Caco-2 (cell line): ENCODE measurements around the gene GLP2R. TPM values are rescaled to one million over a fixed set of nuclear protein-coding genes. Genes with fewer than 3 reads are reported as not detected.
A peak's percentile ranks its signal among the peaks of the same experiment; 100 is the strongest.

Experiments
- BruUV-seq: library from RNA; stranded (reverse); fragments of 400-500 nt; replicated peaks from 2 replicates; lab custom pipeline; 2021; lab: Mats Ljungman, UMichigan
- CTCF ChIA-PET: fragments of 300-600 bp; sonication (Branson Sonifier 250); formaldehyde crosslinking; loops from one replicate; lab custom pipeline; 2022; ENCODE audit warnings: antibody characterized with exemption; lab: Charles Lee
- POLR2A ChIA-PET: fragments of 300-600 bp; sonication (Branson Sonifier 250); formaldehyde crosslinking; loops from one replicate; lab custom pipeline; 2022; ENCODE audit warnings: antibody characterized with exemption; lab: Charles Lee
- DNase-seq, 2 experiments: peaks; one replicate each; pipeline versions ENCODE4 v3.0.0 to v3.0.0-alpha.2; 2020 to 2022
- H3K27me3 ChIP-seq: replicated peaks from 2 replicates; pipeline ENCODE4 v1.6.0; 2011; ENCODE audit warnings: low read length; ENCODE audit not compliant: control insufficient read depth, insufficient read depth
- H3K36me3 ChIP-seq: 2 replicates; pipeline ENCODE4 v1.5.1; 2011; ENCODE audit warnings: low read length; ENCODE audit not compliant: control insufficient read depth, insufficient read depth
- H3K4me1 ChIP-seq: fragments of 250-450 bp; sonication (Bioruptor Pico); 2 replicates; pipeline ENCODE4 v1.5.1; 2020; ENCODE audit warnings: mild to moderate bottlenecking
- H3K4me3 ChIP-seq: 2 replicates; pipeline ENCODE4 v1.5.1; 2011; ENCODE audit warnings: low read depth, mild to moderate bottlenecking, control low read depth, low read length
- H3K9me3 ChIP-seq: fragments of 250-450 bp; sonication (Bioruptor Pico); 2 replicates; pipeline ENCODE4 v1.5.1; 2020; ENCODE audit warnings: mild to moderate bottlenecking, moderate library complexity
- H3K27ac Mint-ChIP-seq: one replicate; pipeline ENCODE4 v1.8.0; 2022; ENCODE audit warnings: mixed read lengths; ENCODE audit not compliant: unreplicated experiment
- H3K27me3 Mint-ChIP-seq: one replicate; pipeline ENCODE4 v1.8.0; 2022; ENCODE audit warnings: mixed read lengths; ENCODE audit not compliant: insufficient read depth, unreplicated experiment
- H3K36me3 Mint-ChIP-seq: one replicate; pipeline ENCODE4 v1.8.0; 2022; ENCODE audit warnings: mild to moderate bottlenecking, mixed read lengths; ENCODE audit not compliant: insufficient read depth, unreplicated experiment
- H3K4me1 Mint-ChIP-seq: one replicate; pipeline ENCODE4 v1.8.0; 2022; ENCODE audit warnings: low read depth, mixed read lengths; ENCODE audit not compliant: unreplicated experiment
- H3K4me3 Mint-ChIP-seq: one replicate; pipeline ENCODE4 v1.8.0; 2022; ENCODE audit warnings: mild to moderate bottlenecking, moderate library complexity, mixed read lengths; ENCODE audit not compliant: unreplicated experiment
- H3K9me3 Mint-ChIP-seq: one replicate; pipeline ENCODE4 v1.8.0; 2022; ENCODE audit warnings: mixed read lengths; ENCODE audit not compliant: unreplicated experiment
- intact Hi-C: fragments of 100-400 bp; cut with micrococcal nuclease; formaldehyde crosslinking; loops from one replicate; pipeline ENCODE4 v1.10.0; 2022; ENCODE audit not compliant: unreplicated experiment
- total RNA-seq: library from RNA; stranded (reverse); gene quantifications from 2 replicates; pipeline ENCODE4 v1.2.3, GENCODE V29; 2022
- TF ChIP-seq, protein P1 (sequence below), 2 experiments: fragments of 200-600 bp in 1 of 2; IDR thresholded peaks; 1 replicate in 1 of 2; 2 replicates in 1 of 2; pipeline versions ENCODE4 v1.5.1 to v1.8.0; 2011 to 2022; ENCODE audit warnings: antibody characterized with exemption in 1 of 2, control low read depth in 1 of 2, inconsistent platforms in 1 of 2, low read depth in 1 of 2, low read length in 1 of 2, mild to moderate bottlenecking in 1 of 2, moderate library complexity in 1 of 2; ENCODE audit not compliant: insufficient read depth in 1 of 2, severe bottlenecking in 1 of 2, unreplicated experiment in 1 of 2

The GLP2R gene
- total RNA-seq, 1 experiment from 2014 or later = not detected

DNA sequence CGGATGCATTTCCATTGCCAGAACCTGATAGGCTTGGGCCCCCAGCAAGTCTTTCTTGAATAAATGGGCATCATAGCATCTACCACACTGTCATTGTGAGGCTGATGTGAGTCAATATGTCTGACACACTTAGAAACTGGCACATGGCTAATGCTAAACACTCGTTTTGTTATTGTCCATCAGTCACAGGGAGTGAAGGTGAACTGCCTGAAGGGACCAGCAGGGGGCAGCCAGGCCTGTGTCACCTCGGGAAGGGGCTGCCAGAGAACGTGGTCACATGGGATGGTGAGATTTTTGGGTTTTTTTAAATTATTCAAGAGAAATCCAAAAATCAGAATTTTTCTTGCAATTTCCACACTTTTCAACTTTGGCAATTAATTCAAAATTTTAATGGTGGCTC is 80.2 kb downstream of the GLP2R start:
- Histone ChIP-seq H3K27me3 (no peaks in the 10 kb centered on the region), H3K4me1 (no peaks in the 10 kb centered on the region), H3K36me3 (no peaks in the 10 kb centered on the region), H3K9me3 (no peaks in the 10 kb centered on the region), H3K4me3 (no peak overlapping the region)
- Mint-ChIP-seq H3K9me3 (no peaks in the 10 kb centered on the region), H3K4me1 (no peaks in the 10 kb centered on the region), H3K27ac (no peak overlapping the region), H3K27me3 (peaks cover 3% of the 10 kb centered on the region), H3K36me3 (no peaks in the 10 kb centered on the region), H3K4me3 (no peak overlapping the region)
- BruUV-seq = no TSS peak
- ChIA-PET CTCF (no interaction called here), POLR2A (no interaction called here)
- TF ChIP-seq, protein P1, sequence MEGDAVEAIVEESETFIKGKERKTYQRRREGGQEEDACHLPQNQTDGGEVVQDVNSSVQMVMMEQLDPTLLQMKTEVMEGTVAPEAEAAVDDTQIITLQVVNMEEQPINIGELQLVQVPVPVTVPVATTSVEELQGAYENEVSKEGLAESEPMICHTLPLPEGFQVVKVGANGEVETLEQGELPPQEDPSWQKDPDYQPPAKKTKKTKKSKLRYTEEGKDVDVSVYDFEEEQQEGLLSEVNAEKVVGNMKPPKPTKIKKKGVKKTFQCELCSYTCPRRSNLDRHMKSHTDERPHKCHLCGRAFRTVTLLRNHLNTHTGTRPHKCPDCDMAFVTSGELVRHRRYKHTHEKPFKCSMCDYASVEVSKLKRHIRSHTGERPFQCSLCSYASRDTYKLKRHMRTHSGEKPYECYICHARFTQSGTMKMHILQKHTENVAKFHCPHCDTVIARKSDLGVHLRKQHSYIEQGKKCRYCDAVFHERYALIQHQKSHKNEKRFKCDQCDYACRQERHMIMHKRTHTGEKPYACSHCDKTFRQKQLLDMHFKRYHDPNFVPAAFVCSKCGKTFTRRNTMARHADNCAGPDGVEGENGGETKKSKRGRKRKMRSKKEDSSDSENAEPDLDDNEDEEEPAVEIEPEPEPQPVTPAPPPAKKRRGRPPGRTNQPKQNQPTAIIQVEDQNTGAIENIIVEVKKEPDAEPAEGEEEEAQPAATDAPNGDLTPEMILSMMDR (IDR thresholded peaks at IDR 0.05; ENCODE audit: insufficient read depth in 1 of 2, low read depth in 1 of 2, low read length in 1 of 2, severe bottlenecking in 1 of 2, unreplicated experiment in 1 of 2) = peak in 1 of 2 experiments; percentile 21
- DNase-seq = peak in 1 of 2 experiments; percentile 19
- intact Hi-C loops = no loop called here

DNA sequence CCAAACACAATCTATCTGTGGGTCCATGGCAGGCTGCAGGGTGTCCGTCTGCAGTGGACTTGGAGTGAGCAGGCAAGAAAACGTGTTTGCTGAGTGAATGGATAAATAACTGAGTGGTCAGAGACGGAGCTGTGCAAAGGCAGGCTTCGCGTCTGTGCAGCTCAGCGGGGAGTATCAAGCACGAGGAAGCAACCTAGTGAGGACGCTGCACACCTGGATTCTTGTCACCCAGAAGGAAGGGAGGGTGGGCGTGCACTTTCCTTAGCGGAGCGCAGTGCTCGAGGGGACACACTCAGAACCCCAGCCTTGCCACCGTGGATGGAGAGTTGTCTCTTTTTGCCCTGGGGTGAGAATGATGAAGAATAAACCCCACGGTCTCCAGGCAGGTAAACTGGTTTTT is 80.9 kb downstream of the GLP2R start:
- H3K9me3 Mint-ChIP-seq = no peaks in the 10 kb centered on the region
- H3K4me3 Mint-ChIP-seq = no peak overlapping the region
- Histone ChIP-seq H3K9me3 (no peaks in the 10 kb centered on the region), H3K36me3 (no peaks in the 10 kb centered on the region), H3K27me3 (no peaks in the 10 kb centered on the region), H3K4me3 (no peak overlapping the region), H3K4me1 (no peaks in the 10 kb centered on the region)
- no peaks in the 10 kb centered on the region for H3K4me1 Mint-ChIP-seq
- BruUV-seq = no TSS peak
- H3K27me3 Mint-ChIP-seq = peaks cover 3% of the 10 kb centered on the region
- H3K36me3 Mint-ChIP-seq = no peaks in the 10 kb centered on the region
- ChIA-PET CTCF (no interaction called here), POLR2A (no interaction called here)
- no peak overlapping the region for H3K27ac Mint-ChIP-seq
- DNase-seq = no peak
- intact Hi-C loops = no loop called here
- TF ChIP-seq, protein P1 (IDR thresholded peaks at IDR 0.05; ENCODE audit: insufficient read depth in 1 of 2, low read depth in 1 of 2, low read length in 1 of 2, severe bottlenecking in 1 of 2, unreplicated experiment in 1 of 2) = no peak

DNA sequence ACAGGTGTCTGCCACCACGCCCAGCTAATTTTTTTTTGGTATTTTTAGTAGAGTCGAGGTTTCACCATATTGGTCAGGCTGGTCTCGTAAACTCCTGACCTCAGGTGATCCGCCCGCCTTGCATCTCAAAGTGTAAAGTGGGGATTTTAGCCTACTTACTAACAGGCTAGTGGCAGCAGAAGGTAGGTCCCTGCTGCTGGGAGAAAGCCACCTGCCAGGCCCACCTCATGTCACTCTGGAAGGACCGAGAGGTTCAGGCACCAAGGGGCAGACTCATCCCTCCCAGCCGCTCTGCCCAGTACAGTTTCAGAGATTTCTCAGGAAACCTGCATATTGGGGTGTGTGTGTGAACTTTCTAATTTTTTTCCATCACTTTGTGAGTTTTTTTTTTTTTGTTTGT is 81.4 kb downstream of the GLP2R start:
- CTCF ChIA-PET = no interaction called here
- POLR2A ChIA-PET = no interaction called here
- no peaks in the 10 kb centered on the region for H3K4me1 ChIP-seq
- H3K36me3 Mint-ChIP-seq = no peaks in the 10 kb centered on the region
- H3K4me1 Mint-ChIP-seq = no peaks in the 10 kb centered on the region
- no peaks in the 10 kb centered on the region for H3K36me3 ChIP-seq
- H3K27me3 Mint-ChIP-seq = peaks cover 3% of the 10 kb centered on the region
- H3K27me3 ChIP-seq = no peaks in the 10 kb centered on the region
- no peak overlapping the region for H3K4me3 ChIP-seq
- BruUV-seq = no TSS peak
- H3K4me3 Mint-ChIP-seq = no peak overlapping the region
- no peaks in the 10 kb centered on the region for H3K9me3 Mint-ChIP-seq
- intact Hi-C loops = no loop called here
- TF ChIP-seq, protein P1 (IDR thresholded peaks at IDR 0.05; ENCODE audit: insufficient read depth in 1 of 2, low read depth in 1 of 2, low read length in 1 of 2, severe bottlenecking in 1 of 2, unreplicated experiment in 1 of 2) = no peak
- DNase-seq = no peak
- H3K9me3 ChIP-seq = no peaks in the 10 kb centered on the region
- H3K27ac Mint-ChIP-seq = no peak overlapping the region
